ENCODE measurements around the gene TOP2A.
"Not testable (repeated sequence)": the region's sequence is repeated elsewhere in the genome, so short reads cannot be mapped to it uniquely, and the experiment has no call there.

Gene TOP2A

DNA sequence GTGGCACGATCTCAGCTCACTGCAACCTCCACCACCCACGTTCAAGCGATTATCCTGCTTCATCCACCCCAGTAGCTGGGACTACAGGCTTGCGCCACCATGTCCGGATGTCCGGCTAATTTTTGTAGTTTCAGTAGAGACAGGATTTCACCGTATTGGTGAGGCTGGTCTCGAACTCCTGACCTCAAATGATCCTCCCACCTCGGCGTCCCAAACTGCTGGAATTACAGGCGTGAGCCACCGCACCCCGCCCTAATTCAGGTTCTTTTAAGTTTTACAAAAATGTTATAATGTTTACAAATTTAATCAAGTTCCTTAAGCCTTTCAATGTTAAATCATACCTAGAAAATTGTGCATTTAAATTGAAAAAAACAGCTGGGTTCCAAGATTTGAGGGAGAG, 39.9 kb downstream of the TOP2A start:
- no peak overlapping the region for H3K4me3 ChIP-seq (ENCODE audit: low read depth, low read length)

DNA sequence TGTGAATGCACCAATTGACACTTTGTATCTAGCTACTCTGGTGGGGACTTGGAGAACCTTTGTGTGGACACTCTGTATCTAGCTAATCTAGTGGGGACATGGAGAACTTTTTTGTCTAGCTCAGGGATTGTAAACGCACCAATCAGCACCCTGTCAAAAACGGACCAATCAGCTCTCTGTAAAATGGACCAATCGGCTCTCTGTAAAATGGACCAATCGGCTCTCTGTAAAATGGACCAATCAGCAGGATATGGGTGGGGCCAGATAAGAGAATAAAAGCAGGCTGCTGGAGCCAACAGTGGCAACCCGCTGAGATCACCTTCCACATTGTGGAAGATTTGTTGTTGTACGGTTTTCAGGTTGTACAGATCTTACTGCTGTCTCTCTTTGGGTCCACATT, 41.2 kb downstream of the TOP2A start:
- not testable (repeated sequence) for H3K4me3 ChIP-seq (ENCODE audit: low read depth, low read length)

DNA sequence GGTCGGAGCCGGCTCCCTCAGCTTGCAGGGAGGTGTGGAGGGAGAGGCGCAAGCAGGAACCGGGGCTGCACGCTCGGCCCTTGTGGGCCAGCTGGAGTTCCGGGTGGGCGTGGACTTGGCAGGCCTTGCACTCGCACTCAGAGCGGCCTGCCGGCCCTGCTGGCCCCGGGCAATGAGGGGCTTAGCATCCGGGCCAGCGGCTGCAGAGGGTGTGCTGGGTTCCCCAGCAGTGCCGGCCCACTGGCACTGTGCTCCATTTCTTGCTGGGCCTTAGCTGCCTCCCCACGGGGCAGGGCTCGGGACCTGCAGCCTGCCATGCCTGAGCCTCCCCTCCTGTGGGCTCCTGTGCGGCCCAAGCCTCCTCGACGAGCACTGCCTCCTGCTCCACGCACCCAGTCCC, 41.9 kb downstream of the TOP2A start:
- not testable (repeated sequence) for H3K4me3 ChIP-seq (ENCODE audit: low read depth, low read length)

DNA sequence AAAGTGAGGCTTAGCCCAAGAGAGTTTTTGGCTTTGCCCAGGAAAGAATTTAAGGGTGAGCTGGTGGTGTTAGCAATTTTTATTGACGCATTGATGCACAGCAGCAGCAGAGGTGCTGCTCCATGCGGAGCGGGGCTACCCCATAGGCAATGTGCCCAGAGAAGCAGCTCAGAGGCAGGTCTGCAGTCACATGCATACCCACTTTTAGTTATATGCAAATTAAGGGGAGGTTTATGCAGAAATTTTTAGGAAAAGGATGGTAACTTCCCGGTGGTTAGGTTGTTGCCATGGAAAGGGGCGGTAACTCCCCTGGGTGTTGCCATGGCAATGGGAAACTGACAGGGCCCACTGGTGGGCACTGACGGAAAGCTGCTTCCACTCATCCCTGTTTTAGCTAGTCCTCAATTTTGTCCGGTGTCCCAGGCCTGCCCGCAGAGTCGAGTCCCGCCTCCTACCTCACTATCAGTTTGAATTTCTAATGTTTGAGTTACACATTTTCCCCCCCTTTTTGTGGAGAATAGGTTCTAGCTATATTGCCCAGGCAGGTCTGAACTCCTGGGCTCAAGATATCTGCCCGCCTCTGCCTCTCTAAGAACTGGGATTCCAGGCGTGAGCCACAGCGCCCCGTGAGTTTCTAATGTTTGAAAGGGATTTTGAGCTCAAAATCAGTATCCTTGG, 42.7 kb downstream of the TOP2A start:
- H3K4me3 ChIP-seq (ENCODE audit: low read depth, low read length): no peak overlapping the region

DNA sequence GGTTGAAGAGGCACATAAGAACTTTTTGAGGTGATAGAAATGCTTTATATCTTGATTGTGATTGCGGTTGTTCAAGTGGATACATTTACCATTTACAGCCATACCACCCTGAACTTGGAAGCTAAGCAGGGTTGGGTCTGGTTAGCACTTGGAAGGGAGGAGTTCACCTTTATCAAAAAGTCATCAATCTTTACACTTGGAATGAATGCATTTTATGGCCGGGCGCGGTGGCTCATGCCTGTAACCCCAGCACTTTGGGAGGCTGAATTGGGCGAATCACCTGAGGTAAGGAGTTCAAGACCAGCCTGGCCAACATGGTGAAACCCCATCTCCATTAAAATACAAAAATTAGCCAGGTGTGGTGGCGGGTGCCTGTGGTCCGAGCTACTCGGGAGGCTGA, 43.7 kb downstream of the TOP2A start:
- no peak overlapping the region for H3K4me3 ChIP-seq (ENCODE audit: low read depth, low read length)

DNA sequence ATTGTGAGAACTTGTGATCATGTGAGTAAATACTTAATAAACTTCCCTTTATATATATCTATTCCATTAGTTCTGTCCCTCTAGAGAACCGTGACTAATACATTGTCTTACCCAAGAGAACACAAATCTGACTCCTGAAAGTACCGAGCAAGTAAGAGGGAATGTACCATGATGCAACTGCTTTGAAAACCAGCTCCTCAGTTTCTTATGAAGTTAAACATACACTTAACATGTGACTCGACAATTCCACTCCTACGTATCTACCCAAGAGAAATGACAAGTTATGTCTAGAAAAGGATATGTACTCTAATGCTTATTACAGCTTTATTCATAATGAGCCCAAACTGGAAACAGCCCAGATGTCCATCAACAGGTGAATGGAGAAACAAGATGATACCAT, 44.4 kb downstream of the TOP2A start:
- H3K4me3 ChIP-seq (ENCODE audit: low read depth, low read length): no peak overlapping the region

DNA sequence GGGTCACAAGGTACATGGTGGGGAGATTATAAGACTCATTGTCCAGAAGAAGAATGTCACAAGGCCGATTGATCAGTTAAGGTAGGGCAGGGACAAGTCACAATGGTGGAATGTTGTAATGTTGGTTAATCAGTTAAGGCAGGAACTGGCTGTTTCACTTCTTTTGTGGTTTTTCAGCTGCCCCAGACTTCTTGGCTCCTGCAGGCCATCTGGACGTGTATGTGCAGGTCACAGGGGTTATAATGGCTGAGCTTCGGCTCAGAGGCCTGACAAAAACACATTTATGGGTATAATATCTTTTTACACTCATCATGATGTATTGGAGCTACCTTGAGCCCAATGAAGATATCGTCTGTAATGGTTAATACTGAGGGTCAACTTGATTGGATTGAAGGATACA, 45.1 kb downstream of the TOP2A start:
- not testable (repeated sequence) for H3K4me3 ChIP-seq (ENCODE audit: low read depth, low read length)

DNA sequence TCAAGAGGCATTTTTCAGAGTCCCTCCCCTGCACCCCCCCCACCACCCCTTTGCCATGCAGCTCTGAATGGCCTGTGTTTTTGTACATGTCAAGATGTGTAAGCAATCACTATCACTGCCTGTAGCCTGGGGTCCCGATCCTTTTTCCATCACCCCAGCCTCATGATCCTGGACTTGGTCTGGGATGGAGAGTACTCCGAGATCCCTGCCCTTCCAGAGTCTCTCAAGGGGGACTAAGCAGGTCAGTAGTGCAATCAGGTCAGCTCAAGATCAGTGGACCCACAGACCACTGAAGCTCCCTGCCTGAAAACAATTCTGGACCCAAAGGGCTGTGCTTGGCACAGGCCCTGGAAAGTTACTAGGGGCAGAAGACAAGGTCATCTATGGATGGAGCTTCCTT, 45.7 kb downstream of the TOP2A start:
- H3K4me3 ChIP-seq (ENCODE audit: low read depth, low read length): no peak overlapping the region

DNA sequence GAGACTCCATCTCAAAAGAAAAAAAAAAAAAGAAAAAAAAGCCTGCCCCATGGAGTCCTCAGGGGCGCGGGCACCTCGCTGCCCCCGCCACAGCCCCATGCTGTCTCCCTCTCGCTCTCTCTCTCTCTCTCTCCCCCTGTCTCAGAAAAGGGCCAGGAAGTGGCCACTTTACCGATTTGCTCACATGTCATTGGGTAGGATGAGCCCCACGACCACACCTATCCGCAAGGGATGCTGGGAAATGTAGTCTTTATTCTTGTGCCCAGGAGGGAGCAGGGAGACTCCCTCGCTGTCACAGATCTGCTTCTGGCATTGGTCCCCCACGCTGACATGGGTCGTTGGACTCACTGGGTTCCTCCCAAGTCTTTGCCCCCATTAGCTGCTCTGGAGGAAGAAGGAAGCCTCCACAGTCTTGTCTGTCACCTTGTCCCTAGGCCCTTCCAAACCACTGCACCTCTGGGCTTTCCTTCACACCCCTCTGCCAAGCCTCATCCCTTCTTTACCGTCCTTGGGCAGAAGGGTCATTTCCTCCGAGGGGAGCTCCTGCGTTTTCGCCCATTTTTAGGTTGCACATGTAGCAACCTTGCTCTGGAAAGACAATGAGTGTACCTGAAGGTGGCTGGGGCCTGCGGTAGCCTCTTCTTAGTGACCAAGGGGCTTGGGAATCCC, 46.3 kb downstream of the TOP2A start:
- no peak overlapping the region for H3K4me3 ChIP-seq (ENCODE audit: low read depth, low read length)

DNA sequence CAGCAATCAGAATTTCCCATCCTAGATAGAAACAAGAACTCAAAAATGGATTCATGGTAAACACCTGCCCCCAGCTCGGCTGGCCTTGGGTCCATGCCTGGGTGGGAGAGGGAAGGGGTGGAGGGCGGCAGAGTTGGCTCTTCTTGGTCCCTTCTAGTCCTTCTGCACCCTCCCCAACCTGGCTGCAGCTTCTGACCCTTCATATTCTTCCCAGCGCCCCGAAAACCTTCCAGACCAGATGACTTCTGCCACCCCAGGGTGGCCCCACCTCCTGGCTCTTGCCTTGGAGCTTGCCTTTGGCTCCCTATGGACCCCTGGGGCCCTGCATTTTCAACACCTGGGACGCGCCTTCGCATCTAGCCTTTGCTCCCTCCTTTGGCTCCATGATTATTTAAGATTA, 47.8 kb downstream of the TOP2A start:
- H3K4me3 ChIP-seq (ENCODE audit: low read depth, low read length): no peak overlapping the region

DNA sequence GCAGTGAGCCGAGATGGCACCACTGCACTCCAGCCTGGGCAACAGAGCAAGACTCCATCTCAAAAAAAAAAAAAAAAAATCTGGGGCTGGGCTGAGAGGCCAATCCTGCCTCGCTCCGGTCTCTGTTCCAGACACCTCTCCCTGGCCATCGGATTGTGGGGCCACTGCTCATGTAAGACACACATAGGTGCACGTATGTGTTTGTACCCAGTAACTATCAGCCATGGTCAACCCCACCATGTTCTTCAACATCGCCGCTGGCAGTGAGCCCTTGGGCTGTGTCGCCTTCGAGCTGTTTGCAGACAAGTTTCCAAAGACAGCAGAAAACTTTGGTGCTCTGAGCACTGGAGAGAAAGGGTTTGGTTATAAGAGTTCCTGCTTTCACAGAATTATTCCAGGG, 50.0 kb downstream of the TOP2A start:
- not testable (repeated sequence) for H3K4me3 ChIP-seq (ENCODE audit: low read depth, low read length)

DNA sequence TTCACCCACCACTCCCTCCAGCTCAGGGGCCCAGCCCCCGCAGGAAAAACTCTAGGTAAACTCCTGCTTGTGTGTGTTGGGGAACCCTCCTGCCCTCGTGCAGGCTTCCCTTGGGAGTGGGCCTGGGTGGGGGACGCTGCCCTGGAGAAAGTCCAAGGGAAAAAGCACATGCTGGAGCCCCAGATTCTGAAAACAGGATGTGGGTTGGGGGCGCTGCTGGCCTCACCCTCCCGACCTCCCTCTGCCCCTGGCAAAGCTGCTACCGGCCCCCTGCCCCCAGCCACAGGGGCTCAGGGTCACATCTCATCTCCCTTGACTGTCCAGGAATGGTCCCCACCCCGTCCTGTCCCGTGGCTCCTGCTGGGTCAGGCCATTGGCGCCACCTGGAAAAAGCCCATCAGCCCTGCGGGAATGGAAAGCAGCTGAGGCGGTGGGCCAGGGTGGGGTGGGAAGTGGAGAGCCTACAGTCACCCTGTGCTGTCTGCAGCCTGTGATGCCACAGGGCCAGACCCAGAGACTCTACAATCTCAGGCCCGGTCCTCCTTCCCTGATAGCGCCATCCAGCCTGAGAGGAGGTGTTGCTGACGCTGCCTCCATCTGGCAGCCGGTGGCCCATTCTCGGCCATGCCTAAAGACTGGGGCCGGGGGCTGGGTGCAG, 50.7 kb downstream of the TOP2A start:
- no peak overlapping the region for H3K4me3 ChIP-seq (ENCODE audit: low read depth, low read length)

DNA sequence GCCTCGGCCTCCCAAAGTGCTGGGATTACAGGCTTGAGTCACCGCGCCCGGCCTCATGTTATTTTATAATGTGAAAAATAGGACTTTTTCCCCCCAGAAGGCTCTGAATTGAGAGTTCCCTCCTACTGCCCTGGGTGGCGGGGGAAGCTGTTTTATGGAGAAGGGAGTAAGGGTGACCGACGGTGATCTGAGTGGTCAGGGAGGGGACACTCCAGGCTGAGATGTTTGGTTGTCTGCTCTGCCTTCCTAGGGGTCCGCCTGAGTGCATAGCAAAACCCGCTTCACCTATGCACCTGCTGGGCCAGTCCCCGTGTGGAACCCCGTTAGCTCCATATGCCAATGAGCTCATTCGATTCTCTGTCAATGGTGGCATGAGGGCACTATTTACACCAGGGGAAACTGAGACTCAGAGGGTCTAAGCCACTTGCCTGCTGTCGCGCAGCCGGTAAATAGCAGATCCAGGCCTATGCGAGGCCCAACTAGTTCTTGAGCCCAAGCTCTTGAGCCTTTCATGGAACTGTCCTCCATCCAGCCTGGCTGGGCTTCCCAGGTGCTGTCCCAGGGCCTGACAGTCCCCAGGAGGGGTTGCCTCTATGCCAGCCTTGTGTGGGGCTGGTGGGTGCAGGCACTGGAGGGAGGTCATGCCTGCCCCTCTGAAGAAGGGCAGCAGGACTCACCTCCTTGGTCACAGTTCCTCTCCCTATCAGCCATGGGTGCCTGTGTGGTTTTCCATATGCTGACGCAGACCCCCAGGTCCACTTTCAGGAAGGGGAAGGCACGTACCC, 51.4 kb downstream of the TOP2A start:
- H3K4me3 ChIP-seq (ENCODE audit: low read depth, low read length): no peak overlapping the region

DNA sequence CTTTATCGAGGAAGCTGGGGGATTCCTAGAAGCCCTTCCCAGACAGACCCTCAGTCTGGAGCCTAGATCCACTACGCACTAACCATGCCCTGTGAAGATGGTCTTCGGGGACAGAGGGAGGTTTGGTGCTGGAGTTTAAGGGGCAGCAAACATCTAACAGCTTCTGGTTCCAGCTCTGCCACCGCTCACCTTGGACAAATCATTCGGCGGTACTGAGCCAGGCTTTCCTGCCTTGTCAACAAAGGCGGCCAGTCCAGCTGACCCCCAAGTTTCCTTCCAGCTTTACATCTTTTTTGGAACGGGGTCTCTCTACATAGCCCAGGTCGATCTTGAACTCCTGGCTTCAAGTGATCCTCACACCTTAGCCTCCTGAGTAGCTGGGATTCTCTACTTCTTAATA, 52.8 kb downstream of the TOP2A start:
- H3K4me3 ChIP-seq (ENCODE audit: low read depth, low read length): no peak overlapping the region

DNA sequence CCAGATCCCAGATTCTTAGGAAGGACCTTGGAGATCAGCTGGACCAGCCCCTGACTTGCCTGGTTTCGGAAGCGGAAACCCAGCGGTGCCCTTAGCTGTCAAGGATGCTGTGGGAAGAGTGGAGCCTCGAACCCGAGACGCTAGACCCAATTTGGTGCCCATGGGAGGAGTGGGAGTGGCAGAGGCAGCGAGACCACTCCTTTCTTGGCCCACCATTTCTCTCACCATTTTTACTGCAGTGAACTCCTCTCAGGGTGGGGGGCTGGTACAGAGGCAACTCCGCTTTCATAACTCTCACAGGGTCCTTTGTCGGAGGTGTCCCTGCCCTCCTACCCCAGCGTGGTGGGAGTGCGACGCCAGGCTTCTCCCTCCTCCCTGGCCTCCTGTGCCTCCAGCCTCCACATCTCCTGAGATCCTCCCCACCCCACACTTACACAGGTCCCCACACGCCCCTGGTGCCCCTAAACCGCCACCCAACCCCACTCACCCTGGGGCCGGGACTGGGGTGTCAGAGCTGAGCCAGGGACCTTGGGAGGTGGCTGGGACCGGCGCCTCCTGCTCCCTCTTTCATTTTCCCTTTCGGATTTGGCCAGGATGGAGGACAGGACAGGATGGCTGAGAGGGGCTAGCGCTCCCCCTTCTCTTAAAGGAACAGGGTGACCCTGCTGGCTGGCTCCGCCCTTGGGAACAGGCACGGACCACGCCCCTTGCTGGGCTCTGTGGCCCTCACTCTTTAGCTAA, 53.4 kb downstream of the TOP2A start, which contains the start of gene GJD3:
TSS of gene GJD3 (minus strand) at position 617 of the 741 bp plus-strand sequence. CDS start 922 bp downstream, outside the sequence.
- peak within 1 kb of the TSS; percentile 37 for H3K4me3 ChIP-seq (ENCODE audit: low read depth, low read length)

DNA sequence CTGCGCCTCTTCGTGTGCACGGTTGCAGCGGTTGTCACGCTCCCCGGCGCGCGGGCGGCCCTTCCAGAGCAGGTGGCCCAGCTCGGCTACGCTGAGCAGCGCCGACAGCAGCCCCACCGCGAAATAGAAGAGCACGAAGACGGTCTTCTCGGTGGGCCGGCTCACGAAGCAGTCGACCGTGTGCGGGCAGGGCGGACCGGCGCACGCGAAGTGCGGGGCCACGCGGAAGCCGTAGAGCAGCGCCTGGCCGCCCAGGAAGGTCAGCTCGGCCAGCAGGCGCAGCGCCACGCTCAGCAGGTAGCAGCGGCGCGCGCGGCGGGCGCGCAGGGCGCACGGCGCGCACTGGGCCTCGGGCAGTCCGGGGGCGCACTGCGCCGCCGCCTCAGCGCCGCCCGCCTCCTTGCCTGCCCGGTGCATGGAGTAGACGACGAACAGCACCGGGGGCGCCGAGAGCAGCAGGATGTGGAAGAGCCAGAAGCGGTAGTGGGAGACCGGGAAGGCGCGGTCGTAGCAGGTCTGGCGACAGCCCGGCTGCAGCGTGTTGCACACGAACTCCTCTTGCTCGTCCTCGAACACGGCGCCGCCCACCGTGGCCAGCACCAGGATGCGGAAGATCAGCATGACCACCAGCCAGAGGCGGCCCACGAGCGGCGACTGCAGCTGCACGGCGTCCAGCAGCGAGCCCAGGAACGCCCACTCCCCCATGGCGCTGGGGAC, 54.4 kb downstream of the TOP2A start:
- peak overlapping the region; percentile 37 for H3K4me3 ChIP-seq (ENCODE audit: low read depth, low read length)

DNA sequence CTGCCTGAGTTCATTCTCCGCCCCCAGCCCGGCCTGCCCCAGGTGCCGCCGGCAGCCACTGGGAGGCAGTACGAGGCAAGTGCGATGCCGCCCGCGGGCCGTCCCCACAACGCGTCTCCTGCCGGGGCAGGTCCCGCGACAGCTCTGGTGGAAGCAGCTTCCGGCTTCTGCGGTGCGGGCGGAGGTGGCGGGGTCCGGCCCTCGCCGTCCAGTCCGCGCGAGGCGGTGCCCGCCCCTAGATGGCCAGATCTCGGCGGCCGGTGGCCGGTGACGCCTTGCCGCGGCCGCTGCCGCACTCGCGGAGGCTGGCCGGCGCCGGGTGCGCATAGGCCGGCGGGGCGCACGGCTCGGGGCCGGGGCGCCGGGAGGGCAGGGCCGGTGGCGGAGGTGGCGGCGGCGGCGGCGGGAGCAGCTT, 55.0 kb downstream of the TOP2A start:
- peak overlapping the region; percentile 37 for H3K4me3 ChIP-seq (ENCODE audit: low read depth, low read length)

DNA sequence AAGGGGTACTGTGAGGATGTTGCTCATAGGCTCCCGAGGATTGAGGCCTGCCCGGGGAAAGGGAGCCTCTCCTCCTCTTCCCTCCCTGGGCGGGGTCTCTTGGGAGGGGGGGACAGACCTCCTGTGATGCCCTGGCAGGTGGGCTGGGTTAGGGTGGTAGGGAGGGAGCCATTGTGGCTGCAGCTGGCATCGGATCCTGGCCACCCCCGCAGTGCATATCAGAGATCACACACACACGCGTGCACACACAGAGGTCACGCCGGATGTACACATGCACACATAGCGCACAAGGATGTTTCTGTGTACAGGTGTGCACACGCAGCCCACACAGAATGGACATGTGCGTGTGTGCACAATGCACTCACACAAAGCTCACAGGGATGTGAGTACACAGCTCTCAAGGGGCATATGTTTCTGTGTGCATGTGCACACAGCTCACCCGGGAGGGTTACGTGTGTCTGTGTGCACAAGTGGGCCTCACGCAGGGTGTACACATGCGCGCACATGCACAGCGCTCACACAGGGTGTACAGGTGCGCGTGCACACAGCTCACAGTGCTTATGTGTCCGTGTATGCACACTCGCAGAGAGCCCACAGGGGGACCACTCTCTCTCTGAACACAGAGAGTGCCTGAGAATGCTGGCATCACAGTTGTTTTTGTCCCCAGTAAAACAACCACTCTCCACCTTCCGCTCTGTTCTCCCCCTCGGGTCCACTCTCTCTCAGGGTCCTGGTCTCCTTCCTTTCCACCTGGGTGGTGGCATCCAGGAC, 55.6 kb downstream of the TOP2A start:
- H3K4me3 ChIP-seq (ENCODE audit: low read depth, low read length): peak overlapping the region; percentile 20
